ENCODE measurements around the gene TMEM119.

- TF ChIP-seq ZNF687 (IDR thresholded peaks at IDR 0.05) (no peak), ZNF24 (IDR thresholded peaks at IDR 0.05) (no peak), RAD51 (IDR thresholded peaks at IDR 0.05) (no peak), CTCF (IDR thresholded peaks at IDR 0.05 in 2 of 3, conservative IDR thresholded peaks at IDR 0.05 in 1 of 3; ENCODE audit: control insufficient read depth in 2 of 3, extremely low read depth in 1 of 3, insufficient read depth in 1 of 3, low read depth in 3 of 3, low read length in 3 of 3) (no peak), GABPA (IDR thresholded peaks at IDR 0.05; ENCODE audit: low read depth) (no peak), LARP7 (IDR thresholded peaks at IDR 0.05) (no peak), BRCA1 (IDR thresholded peaks at IDR 0.05; ENCODE audit: low read depth, low read length) (no peak)
Measured at GRCh38 chr12:108627134-108627920, 29.4 kb upstream of the TMEM119 start.

Measured in GM12878 (cell line).